Hindlimb muscle (tissue), 1 donor: ENCODE measurements around the gene PLBD2. TPM values are rescaled to one million over a fixed set of nuclear protein-coding genes. Genes with fewer than 3 reads are reported as not detected.
"Not testable (repeated sequence)": the region's sequence is repeated elsewhere in the genome, so short reads cannot be mapped to it uniquely, and the experiment has no call there.

ENCODE experiments used
- DNase-seq: peaks from one replicate; pipeline ENCODE4 v3.0.0-alpha.2; 2013
- polyA plus RNA-seq: library from polyadenylated mRNA; unstranded; fragments of 120-200 nt; gene quantifications from one replicate; pipeline ENCODE4 v1.2.1, GENCODE V29; 2013; ENCODE audit not compliant: insufficient read length

The PLBD2 gene
- polyA plus RNA-seq, 1 donor = 15.5 TPM

DNA sequence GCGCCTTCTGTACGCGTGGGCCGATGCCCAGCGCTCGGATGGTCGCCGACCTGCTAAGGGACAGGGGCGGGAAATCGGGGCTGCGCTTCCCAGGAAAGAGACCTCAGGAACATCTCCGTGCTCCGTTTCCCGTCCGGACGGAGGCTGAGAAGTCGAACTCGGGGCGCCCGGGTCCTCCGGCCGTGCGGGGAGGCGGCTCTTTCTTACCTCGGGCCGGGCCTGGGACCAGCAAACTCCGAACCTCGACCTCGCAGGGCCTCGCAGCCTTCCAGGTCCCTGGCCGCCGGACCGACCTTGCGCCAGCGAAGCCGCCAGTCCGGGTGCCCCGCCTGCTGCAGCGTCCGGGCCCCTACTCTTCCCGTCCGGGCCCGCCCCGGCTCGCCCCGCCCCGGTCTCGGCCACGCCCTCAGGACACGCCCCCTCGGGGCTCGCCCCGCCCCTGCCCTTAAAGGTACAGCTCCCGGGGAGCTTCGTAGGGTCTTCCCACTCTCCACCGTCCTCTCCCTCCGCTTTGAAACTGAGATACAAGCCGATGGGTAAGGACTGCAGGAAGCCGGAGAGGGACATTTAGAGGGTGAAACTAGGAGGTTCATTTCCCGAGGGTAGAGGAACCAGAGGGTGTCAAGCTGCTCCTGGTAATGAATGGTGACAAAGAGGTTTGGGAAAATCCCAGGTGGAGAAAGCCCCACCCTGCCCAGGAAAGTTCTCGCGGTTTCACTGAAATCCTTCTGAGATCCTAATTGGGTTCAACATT is 23.4 kb upstream of the PLBD2 start, which contains the start of gene SLC8B1:
TSS of gene SLC8B1 (minus strand) at position 324 of the 754 bp plus-strand sequence. CDS start 2,231 bp downstream, outside the sequence.
- peak; percentile 78 for DNase-seq

DNA sequence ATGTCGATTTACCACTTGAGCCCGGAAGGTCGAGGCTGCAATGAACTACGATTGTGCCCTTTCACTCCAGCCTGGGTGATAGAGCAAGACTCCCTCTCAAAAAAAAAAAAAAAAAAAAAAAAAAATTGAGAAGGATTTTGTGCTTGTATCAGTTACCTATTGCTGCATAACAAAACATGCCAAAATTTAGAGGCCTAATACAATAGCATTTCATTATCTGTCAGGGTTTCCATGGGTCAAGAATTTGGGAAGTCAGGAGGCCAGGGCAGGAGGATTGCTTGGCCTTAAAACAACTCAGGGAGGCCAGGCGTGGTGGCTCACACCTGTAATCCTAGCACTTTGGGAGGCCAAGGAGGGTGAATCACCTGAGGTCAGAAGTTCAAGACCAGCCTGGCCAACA is 18.8 kb upstream of the PLBD2 start:
- no peak for DNase-seq

- DNase-seq = no peak
Observed at GRCh38 chr12:113340061-113340460, 18.3 kb upstream of the PLBD2 start.

- DNase-seq = no peak
Observed at GRCh38 chr12:113341535-113341934, 16.9 kb upstream of the PLBD2 start.

- no peak for DNase-seq
Observed at GRCh38 chr12:113345318-113345717, 13.1 kb upstream of the PLBD2 start.

DNA sequence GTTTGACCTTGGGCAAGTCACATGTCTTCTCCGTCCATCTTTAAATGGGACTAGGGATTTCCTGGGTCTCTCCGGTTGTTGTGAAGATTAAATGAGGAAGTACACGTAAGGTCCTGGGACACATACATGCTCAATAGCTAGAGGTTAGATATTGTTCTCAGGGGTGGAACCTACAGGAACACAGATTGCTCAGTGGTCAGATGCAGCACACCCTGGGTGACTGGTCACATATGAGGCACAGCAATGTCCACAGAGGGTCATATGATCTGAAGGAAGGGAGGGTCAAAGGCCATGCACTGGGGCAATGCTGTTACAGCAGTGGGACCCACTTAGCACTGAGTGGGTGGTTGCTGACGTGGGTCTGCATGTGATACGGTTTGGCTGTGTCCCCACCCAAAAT is 12.0 kb upstream of the PLBD2 start:
- DNase-seq = no peak

- DNase-seq = no peak
Observed at GRCh38 chr12:113347107-113347506, 11.3 kb upstream of the PLBD2 start.

GRCh38 chr12:113347892-113348291 is 10.5 kb upstream of the PLBD2 start:
- DNase-seq = no peak

GRCh38 chr12:113348849-113349536 is 9.4 kb upstream of the PLBD2 start:
- DNase-seq = no peak

GRCh38 chr12:113351089-113351488 is 7.3 kb upstream of the PLBD2 start:
- no peak for DNase-seq

- not testable (repeated sequence) for DNase-seq
Observed at GRCh38 chr12:113354192-113354591, 4.2 kb upstream of the PLBD2 start.

GRCh38 chr12:113359133-113359938 is 949 bp downstream of the PLBD2 start:
- peak; percentile 45 for DNase-seq

DNA sequence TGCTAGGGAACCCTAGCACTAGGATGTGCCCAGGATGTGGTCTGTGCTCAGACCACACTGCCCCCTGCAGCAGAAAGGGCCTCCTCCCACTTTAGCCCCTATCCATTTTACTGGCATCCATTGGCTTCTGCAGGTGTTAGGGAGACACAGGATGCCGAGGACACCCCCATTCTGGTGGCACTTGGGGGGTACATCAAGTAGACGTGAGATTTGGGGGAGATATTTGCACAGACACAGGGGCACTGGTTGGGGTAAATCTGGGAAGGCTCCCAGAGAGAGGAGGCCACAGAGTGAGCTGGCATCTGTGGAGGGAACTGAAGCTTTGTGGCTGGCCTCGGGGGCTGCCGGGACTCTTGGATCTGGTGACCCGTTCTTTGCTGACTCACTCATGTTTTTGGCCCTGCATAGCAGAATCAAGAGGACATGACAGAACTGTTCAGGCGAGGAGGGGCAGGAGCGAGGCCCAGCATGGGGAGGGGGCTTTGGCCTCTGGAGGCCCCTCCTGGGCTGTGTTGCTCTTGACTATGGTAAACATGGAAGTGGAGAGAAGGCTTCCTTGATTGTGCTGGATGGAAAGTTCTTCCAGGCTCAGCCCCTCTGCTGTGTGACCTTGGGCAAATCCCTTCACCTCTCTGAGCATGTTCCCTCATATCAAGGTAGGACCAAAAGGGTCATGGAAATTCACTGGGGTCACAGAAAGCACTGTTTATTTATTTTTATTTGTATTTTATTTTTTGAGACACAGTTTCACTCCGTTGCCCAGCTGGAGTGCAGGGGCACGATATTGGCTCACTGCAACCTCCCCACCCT is 1.8 kb downstream of the PLBD2 start:
- DNase-seq = no peak

- DNase-seq = no peak
Observed at GRCh38 chr12:113361574-113362370, 3.4 kb downstream of the PLBD2 start.

DNA sequence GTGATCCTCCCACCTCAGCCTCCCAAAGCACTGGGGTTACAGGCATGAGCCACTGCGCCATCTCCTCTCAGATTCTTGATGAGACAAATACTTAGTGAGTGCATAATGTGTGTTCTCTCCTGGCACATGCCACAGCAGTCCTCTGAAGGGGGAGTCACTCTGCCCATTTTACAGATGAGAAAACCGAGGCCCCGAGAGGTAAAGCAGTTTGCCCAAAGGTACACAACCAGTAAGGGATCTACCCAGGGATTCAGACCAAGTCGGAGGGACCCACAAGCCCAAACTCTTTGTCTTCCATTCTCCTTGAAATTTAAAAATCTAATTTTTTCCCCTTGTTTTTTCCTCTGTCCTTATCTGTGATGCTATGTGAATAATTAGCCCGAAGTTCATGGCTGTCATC is 6.3 kb downstream of the PLBD2 start:
- no peak for DNase-seq

DNA sequence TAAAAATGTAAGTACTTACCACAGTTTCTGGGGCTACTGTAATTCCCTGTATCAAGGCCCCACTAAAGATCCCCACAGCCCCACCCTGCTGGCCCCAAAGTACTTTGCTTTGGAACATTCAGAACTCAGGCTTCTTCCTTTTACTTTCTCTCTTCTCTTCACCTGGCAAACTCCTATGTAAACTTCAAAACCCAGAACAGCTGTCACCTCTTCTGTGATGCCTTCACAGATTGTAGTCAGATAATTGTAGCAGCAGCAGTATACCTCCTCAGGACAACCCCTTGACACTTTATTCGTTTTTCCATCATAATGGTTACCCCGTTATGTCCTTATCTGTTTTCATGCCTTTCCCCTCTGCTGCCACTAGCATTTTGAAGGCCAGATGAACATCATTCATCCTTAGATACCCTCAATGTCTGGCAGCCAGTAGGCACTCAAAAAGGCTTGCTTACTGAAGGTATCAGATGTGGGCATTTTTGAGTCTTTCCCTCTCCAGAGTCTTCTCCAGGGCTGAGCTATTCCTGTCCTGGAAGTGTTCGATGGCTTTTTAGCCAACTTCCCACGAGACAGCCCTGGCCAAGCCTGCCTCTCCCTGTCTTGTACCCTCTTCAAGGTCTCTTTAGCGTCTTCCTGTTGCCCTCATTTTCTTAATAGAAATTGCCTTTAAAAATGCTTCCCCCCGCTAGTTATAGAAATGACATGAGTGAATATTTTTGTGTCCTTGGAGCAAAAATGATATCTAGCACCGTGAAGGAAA is 7.4 kb downstream of the PLBD2 start:
- DNase-seq = no peak

DNA sequence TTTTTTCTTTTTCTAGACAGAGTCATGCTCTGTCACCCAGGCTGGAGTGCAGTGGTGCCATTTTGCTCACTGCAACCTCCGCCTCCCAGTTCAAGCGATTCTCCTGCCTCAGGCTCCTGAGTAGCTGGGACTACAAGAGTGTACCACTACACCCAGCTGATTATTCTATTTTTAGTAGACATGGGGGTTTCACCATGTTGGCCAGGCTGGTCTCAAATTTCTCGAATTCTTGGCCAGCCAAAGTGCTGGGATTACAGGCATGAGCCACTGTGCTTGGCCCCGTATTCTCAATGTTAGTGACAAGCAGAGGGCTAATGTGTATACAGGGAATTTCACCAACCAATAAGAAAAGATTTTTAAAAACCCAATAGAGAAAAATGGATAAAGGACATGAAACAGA is 8.4 kb downstream of the PLBD2 start:
- no peak for DNase-seq

- no peak for DNase-seq
Observed at GRCh38 chr12:113368331-113368730, 9.9 kb downstream of the PLBD2 start.

DNA sequence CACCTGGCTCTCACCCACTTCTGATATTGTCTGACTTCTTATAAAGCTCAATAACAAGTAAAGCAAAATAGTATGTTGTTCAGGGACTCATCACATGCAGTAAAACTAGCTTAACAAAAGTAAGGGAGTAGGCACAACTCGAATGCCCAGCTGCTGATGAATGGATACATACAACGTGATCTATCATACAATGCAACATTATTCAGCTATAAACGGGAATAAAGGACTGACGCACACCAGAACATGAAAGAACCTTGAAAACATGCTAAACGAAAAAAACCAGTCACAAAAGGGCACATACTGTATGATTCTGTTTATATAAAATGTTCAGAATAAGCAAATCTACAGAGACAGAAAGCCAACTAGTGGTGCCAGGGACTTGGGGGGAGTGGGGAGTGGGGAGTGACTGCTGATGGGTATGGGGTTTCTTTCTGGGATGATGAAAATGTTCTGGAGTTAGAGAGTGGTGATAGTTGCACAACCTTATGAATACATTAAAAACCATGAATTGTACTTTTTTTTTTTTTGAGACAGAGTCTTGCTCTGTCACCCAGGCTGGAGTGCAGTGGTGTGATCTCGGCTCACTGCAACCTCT is 11.1 kb downstream of the PLBD2 start:
- no peak for DNase-seq
